ENCODE results near the gene RAB11FIP2. TPM values are rescaled to one million over a fixed set of nuclear protein-coding genes. Genes with fewer than 3 reads are reported as not detected.

The RAB11FIP2 gene
- total RNA-seq, 1 donor from 2014 or later: 12.6 TPM

GRCh38 chr10:118032564-118032963 is 14.2 kb downstream of the RAB11FIP2 start:
- H3K27me3 ChIP-seq (ENCODE audit: control insufficient read depth, insufficient read depth, low read length): no peaks in the 10 kb centered on the region
- TF ChIP-seq CTCF (IDR thresholded peaks at IDR 0.05; ENCODE audit: insufficient read depth, low read length, severe bottlenecking): no peak
- no peak overlapping the region for H3K4me3 ChIP-seq (ENCODE audit: low read depth, low read length)
- FAIRE-seq: no peak
- no peak for DNase-seq (ENCODE audit: low read depth)
- peaks cover 1% of the 10 kb centered on the region for H3K36me3 ChIP-seq (ENCODE audit: control insufficient read depth, insufficient read depth, low read length)

GRCh38 chr10:118031351-118032075 is 15.2 kb downstream of the RAB11FIP2 start:
- peak; percentile 68 for DNase-seq (ENCODE audit: low read depth)
- no peak for TF ChIP-seq CTCF (IDR thresholded peaks at IDR 0.05; ENCODE audit: insufficient read depth, low read length, severe bottlenecking)
- peaks cover 1% of the 10 kb centered on the region for H3K36me3 ChIP-seq (ENCODE audit: control insufficient read depth, insufficient read depth, low read length)
- no peak for FAIRE-seq
- H3K4me3 ChIP-seq (ENCODE audit: low read depth, low read length): no peak overlapping the region
- no peaks in the 10 kb centered on the region for H3K27me3 ChIP-seq (ENCODE audit: control insufficient read depth, insufficient read depth, low read length)

- DNase-seq (ENCODE audit: low read depth): no peak
- Histone ChIP-seq H3K36me3 (ENCODE audit: control insufficient read depth, insufficient read depth, low read length) (no peaks in the 10 kb centered on the region), H3K4me3 (ENCODE audit: low read depth, low read length) (no peak overlapping the region), H3K27me3 (ENCODE audit: control insufficient read depth, insufficient read depth, low read length) (no peaks in the 10 kb centered on the region)
- TF ChIP-seq CTCF (IDR thresholded peaks at IDR 0.05; ENCODE audit: insufficient read depth, low read length, severe bottlenecking): no peak
- FAIRE-seq: no peak
These were observed 18.1 kb downstream of the RAB11FIP2 start for GRCh38 chr10:118028619-118029018.

GRCh38 chr10:118027397-118027796 is 19.3 kb downstream of the RAB11FIP2 start:
- DNase-seq (ENCODE audit: low read depth): no peak
- no peak overlapping the region for H3K4me3 ChIP-seq (ENCODE audit: low read depth, low read length)
- H3K27me3 ChIP-seq (ENCODE audit: control insufficient read depth, insufficient read depth, low read length): no peaks in the 10 kb centered on the region
- no peak for TF ChIP-seq CTCF (IDR thresholded peaks at IDR 0.05; ENCODE audit: insufficient read depth, low read length, severe bottlenecking)
- no peaks in the 10 kb centered on the region for H3K36me3 ChIP-seq (ENCODE audit: control insufficient read depth, insufficient read depth, low read length)
- no peak for FAIRE-seq

- DNase-seq (ENCODE audit: low read depth) (no peak), FAIRE-seq (no peak)
- Histone ChIP-seq H3K36me3 (ENCODE audit: control insufficient read depth, insufficient read depth, low read length) (no peaks in the 10 kb centered on the region), H3K27me3 (ENCODE audit: control insufficient read depth, insufficient read depth, low read length) (no peaks in the 10 kb centered on the region), H3K4me3 (ENCODE audit: low read depth, low read length) (no peak overlapping the region)
- TF ChIP-seq CTCF (IDR thresholded peaks at IDR 0.05; ENCODE audit: insufficient read depth, low read length, severe bottlenecking): no peak
These were observed 19.8 kb downstream of the RAB11FIP2 start for GRCh38 chr10:118026936-118027335.

- FAIRE-seq (no peak), DNase-seq (ENCODE audit: low read depth) (no peak)
- H3K4me3 ChIP-seq (ENCODE audit: low read depth, low read length): no peak overlapping the region
- peaks cover 2% of the 10 kb centered on the region for H3K36me3 ChIP-seq (ENCODE audit: control insufficient read depth, insufficient read depth, low read length)
- TF ChIP-seq CTCF (IDR thresholded peaks at IDR 0.05; ENCODE audit: insufficient read depth, low read length, severe bottlenecking): no peak
- H3K27me3 ChIP-seq (ENCODE audit: control insufficient read depth, insufficient read depth, low read length): no peaks in the 10 kb centered on the region
These were observed 26.4 kb downstream of the RAB11FIP2 start for GRCh38 chr10:118020365-118020764.

Measured in bronchial epithelial cell (primary cell).